ENCODE results near the gene TYW1. TPM values are rescaled to one million over a fixed set of nuclear protein-coding genes. Genes with fewer than 3 reads are reported as not detected.
"Not testable (repeated sequence)": the region's sequence is repeated elsewhere in the genome, so short reads cannot be mapped to it uniquely, and the experiment has no call there.

The TYW1 gene
- total and polyA plus RNA-seq, 4 donors, result 14.8 to 26.7 (median 18.3) TPM

- 100% methylated on average over 1 of the region's 3 CpGs for WGBS (ENCODE audit: insufficient coverage)
- H3K36me3 ChIP-seq (ENCODE audit: control insufficient read depth, insufficient read depth, low read length); H3K4me3 ChIP-seq (ENCODE audit: low read depth, low read length); DNase-seq (ENCODE audit: low read depth in 4 of 6, low spot score in 6 of 6); H3K4me1 ChIP-seq (ENCODE audit: control insufficient read depth, insufficient read depth, low read length); H3K27me3 ChIP-seq (ENCODE audit: control insufficient read depth, insufficient read depth, low read length); H3K27ac ChIP-seq (ENCODE audit: low read depth, low read length); H3K9me3 ChIP-seq (ENCODE audit: control insufficient read depth, insufficient read depth, low read length): not testable (repeated sequence)
These were observed 258.4 kb downstream of the TYW1 start for GRCh38 chr7:67255076-67255475.

DNA sequence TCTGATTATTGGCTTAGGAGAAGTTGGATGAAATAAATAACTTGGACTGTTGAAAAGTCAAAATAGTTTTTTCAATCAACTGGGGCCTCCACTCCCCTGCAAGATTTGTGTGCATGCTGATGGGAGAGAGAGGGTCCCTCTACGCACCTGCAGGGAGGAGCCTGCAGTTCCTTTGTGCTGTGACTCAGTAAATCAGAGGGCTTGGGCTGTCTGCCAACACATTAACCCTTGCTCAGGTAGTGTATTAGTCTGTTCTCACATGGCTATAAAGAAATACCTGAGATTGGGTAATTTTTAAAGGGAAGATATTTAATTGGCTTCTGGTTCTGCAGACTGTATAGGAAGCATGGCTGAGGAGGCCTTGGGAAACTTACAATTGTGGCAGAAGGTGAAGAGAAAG lies 261.1 kb downstream of the TYW1 start:
- DNase-seq (ENCODE audit: low read depth in 4 of 6, low spot score in 6 of 6); H3K4me1 ChIP-seq (ENCODE audit: control insufficient read depth, insufficient read depth, low read length); H3K27me3 ChIP-seq (ENCODE audit: control insufficient read depth, insufficient read depth, low read length); H3K27ac ChIP-seq (ENCODE audit: low read depth, low read length); H3K9me3 ChIP-seq (ENCODE audit: control insufficient read depth, insufficient read depth, low read length); H3K36me3 ChIP-seq (ENCODE audit: control insufficient read depth, insufficient read depth, low read length); H3K4me3 ChIP-seq (ENCODE audit: low read depth, low read length): not testable (repeated sequence)
- whole genome bisulfite sequencing (ENCODE audit: insufficient coverage), result 20% methylated on average over 1 of the region's 1 CpG

- H3K27me3 ChIP-seq (ENCODE audit: control insufficient read depth, insufficient read depth, low read length); H3K4me1 ChIP-seq (ENCODE audit: control insufficient read depth, insufficient read depth, low read length); DNase-seq (ENCODE audit: low read depth in 4 of 6, low spot score in 6 of 6); H3K9me3 ChIP-seq (ENCODE audit: control insufficient read depth, insufficient read depth, low read length); H3K27ac ChIP-seq (ENCODE audit: low read depth, low read length); H3K36me3 ChIP-seq (ENCODE audit: control insufficient read depth, insufficient read depth, low read length); H3K4me3 ChIP-seq (ENCODE audit: low read depth, low read length): not testable (repeated sequence)
- WGBS (ENCODE audit: insufficient coverage), result no CpG with 5 or more reads among the region's 6 CpGs
These were observed 262.7 kb downstream of the TYW1 start for GRCh38 chr7:67259363-67259762.

DNA sequence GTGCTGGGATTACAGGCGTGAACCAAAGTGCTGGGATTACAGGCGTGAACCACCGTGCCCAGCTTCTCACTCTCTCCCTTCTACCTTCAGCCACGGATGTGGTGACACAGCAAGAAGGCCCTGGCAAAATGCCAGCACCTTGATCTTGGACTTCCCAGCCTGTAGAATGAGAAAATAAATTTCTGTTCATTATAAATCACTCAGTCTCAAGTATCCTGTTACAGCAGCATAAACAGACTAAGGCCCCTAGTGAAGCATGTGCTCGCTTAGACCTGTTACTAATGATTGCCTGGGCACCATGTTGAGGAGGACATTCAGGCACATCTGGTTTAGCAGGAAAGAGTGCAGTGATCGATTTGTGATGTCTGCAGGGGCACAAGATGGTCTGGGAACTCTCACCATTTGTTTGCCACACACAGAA lies 263.5 kb downstream of the TYW1 start:
- not testable (repeated sequence) for H3K27ac ChIP-seq (ENCODE audit: low read depth, low read length); H3K4me3 ChIP-seq (ENCODE audit: low read depth, low read length); H3K27me3 ChIP-seq (ENCODE audit: control insufficient read depth, insufficient read depth, low read length); DNase-seq (ENCODE audit: low read depth in 4 of 6, low spot score in 6 of 6); H3K36me3 ChIP-seq (ENCODE audit: control insufficient read depth, insufficient read depth, low read length); H3K4me1 ChIP-seq (ENCODE audit: control insufficient read depth, insufficient read depth, low read length); H3K9me3 ChIP-seq (ENCODE audit: control insufficient read depth, insufficient read depth, low read length)
- 93% methylated on average over 3 of the region's 6 CpGs for WGBS (ENCODE audit: insufficient coverage)

GRCh38 chr7:67264000-67264399 lies 267.4 kb downstream of the TYW1 start:
- not testable (repeated sequence) for H3K4me1 ChIP-seq (ENCODE audit: control insufficient read depth, insufficient read depth, low read length); H3K27ac ChIP-seq (ENCODE audit: low read depth, low read length); H3K9me3 ChIP-seq (ENCODE audit: control insufficient read depth, insufficient read depth, low read length); H3K27me3 ChIP-seq (ENCODE audit: control insufficient read depth, insufficient read depth, low read length); H3K36me3 ChIP-seq (ENCODE audit: control insufficient read depth, insufficient read depth, low read length); DNase-seq (ENCODE audit: low read depth in 4 of 6, low spot score in 6 of 6); H3K4me3 ChIP-seq (ENCODE audit: low read depth, low read length)
- WGBS (ENCODE audit: insufficient coverage), result no CpG with 5 or more reads among the region's 2 CpGs

- H3K36me3 ChIP-seq (ENCODE audit: control insufficient read depth, insufficient read depth, low read length); H3K4me3 ChIP-seq (ENCODE audit: low read depth, low read length); H3K4me1 ChIP-seq (ENCODE audit: control insufficient read depth, insufficient read depth, low read length); H3K9me3 ChIP-seq (ENCODE audit: control insufficient read depth, insufficient read depth, low read length); H3K27ac ChIP-seq (ENCODE audit: low read depth, low read length); DNase-seq (ENCODE audit: low read depth in 4 of 6, low spot score in 6 of 6); H3K27me3 ChIP-seq (ENCODE audit: control insufficient read depth, insufficient read depth, low read length): not testable (repeated sequence)
- WGBS (ENCODE audit: insufficient coverage), result 57% methylated on average over 1 of the region's 3 CpGs
These were observed 269.4 kb downstream of the TYW1 start for GRCh38 chr7:67266070-67266469.

DNA sequence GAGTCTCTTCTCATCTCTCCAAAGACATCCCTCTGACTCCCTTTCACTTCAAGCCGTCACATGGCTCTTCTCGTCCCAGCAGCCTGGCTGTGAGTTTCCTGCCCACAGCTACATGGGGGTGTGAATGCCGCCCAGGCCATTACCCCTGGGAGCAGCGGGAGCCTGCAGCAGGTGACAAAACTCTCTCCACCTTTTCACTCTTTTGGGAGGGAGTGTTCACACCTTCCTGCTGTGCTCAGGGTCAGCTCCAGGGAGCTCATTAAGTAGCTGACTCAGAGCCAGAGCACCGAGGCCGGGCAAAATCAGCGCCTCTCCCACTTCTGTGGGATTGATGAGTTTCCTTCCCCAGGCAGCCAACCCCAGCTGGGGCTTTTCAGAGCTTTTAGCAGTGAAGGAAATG lies 271.3 kb downstream of the TYW1 start:
- no peak overlapping the region for H3K27ac ChIP-seq (ENCODE audit: low read depth, low read length)
- DNase-seq (ENCODE audit: low read depth in 4 of 6, low spot score in 6 of 6), result peak in 1 of 6 donors; percentile 4
- H3K36me3 ChIP-seq (ENCODE audit: control insufficient read depth, insufficient read depth, low read length), result no peaks in the 10 kb centered on the region
- peaks cover 4% of the 10 kb centered on the region for H3K4me1 ChIP-seq (ENCODE audit: control insufficient read depth, insufficient read depth, low read length)
- H3K4me3 ChIP-seq (ENCODE audit: low read depth, low read length), result no peak overlapping the region
- H3K9me3 ChIP-seq (ENCODE audit: control insufficient read depth, insufficient read depth, low read length), result no peaks in the 10 kb centered on the region
- 30% methylated on average over 5 of the region's 7 CpGs for WGBS (ENCODE audit: insufficient coverage)
- no peaks in the 10 kb centered on the region for H3K27me3 ChIP-seq (ENCODE audit: control insufficient read depth, insufficient read depth, low read length)

DNA sequence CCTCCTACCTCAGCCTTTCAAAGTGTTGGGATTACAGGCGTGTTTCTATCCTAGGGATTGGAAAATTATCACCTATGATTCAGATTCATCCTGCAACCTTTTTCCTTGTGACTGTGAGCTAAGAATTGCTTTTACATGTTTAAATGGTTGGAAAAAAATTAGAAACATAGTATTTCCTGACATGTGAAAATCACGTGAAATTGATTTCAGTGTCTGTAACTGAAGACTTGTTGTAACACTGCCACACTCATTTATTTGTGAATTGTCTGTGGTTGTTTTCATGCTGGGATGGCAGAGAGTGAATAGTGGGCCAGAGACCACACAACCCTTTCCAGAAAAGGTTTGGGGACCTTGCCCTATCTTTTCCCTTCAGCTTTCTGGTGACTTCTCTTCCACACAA lies 273.3 kb downstream of the TYW1 start:
- H3K27ac ChIP-seq (ENCODE audit: low read depth, low read length); DNase-seq (ENCODE audit: low read depth in 4 of 6, low spot score in 6 of 6); H3K27me3 ChIP-seq (ENCODE audit: control insufficient read depth, insufficient read depth, low read length); H3K4me3 ChIP-seq (ENCODE audit: low read depth, low read length); H3K36me3 ChIP-seq (ENCODE audit: control insufficient read depth, insufficient read depth, low read length); H3K4me1 ChIP-seq (ENCODE audit: control insufficient read depth, insufficient read depth, low read length); H3K9me3 ChIP-seq (ENCODE audit: control insufficient read depth, insufficient read depth, low read length): not testable (repeated sequence)
- WGBS (ENCODE audit: insufficient coverage), result no CpG with 5 or more reads among the region's 2 CpGs

Small RNA genes lying within 50 kb of the gene (small RNA-seq; reads per million reads assigned to genes)
- gene AC073089.1 (ENCODE audit: low replicate concordance) (not detected), gene MIR4650-1 (ENCODE audit: low replicate concordance) (not detected), gene RN7SL43P (ENCODE audit: low replicate concordance) (not detected)

Other genes starting within 250 kb of the TYW1 start
- gene TMEM248, start 75.6 kb upstream of the TYW1 start, total RNA-seq, result 100 to 1,000 TPM in 1 of 2 donors, 10 to 100 TPM in 1; 80.6 to 101 TPM
- 10 to 100 TPM; 68.2 to 71.8 TPM for gene TMEM248, start 75.6 kb upstream of the TYW1 start, polyA plus RNA-seq (ENCODE audit: insufficient read length in 2 of 2)
- 100 to 1,000 TPM in 1 of 2 donors, 10 to 100 TPM in 1; 78.3 to 124 TPM for gene SBDS, start 1.2 kb upstream of the TYW1 start, total RNA-seq
- 100 to 1,000 TPM; 130 to 140 TPM for gene SBDS, start 1.2 kb upstream of the TYW1 start, polyA plus RNA-seq (ENCODE audit: insufficient read length in 2 of 2)